ENCODE results near the gene A1BG. TPM values are rescaled to one million over a fixed set of nuclear protein-coding genes. Genes with fewer than 3 reads are reported as not detected.

Gene A1BG
- total and polyA plus RNA-seq, 2 of the 13 experiments (the other 11 are each of a cell fraction or from before 2014, with no cell fraction given) = 14.7 to 41.4 TPM

- TF ChIP-seq ZNF136 (CRISPR knock-in tag; IDR thresholded peaks at IDR 0.05; ENCODE audit: low read depth) (no peak), SP1 (IDR thresholded peaks at IDR 0.05) (no peak), SP1 (CRISPR knock-in tag; IDR thresholded peaks at IDR 0.05) (peak; percentile 76), FOXO1 (CRISPR knock-in tag; IDR thresholded peaks at IDR 0.05) (peak; percentile 72; the same call in 1 of the 2 replicates), ZNF580 (CRISPR knock-in tag; IDR thresholded peaks at IDR 0.05; ENCODE audit: borderline replicate concordance, low read depth) (peak; percentile 89; the same call in 1 of the 2 replicates), ZKSCAN1 (IDR thresholded peaks at IDR 0.05; ENCODE audit: low read length) (no peak), BORCS8-MEF2B (CRISPR knock-in tag; IDR thresholded peaks at IDR 0.05) (no peak), ZNF430 (CRISPR knock-in tag; IDR thresholded peaks at IDR 0.05) (peak; percentile 71; the same call in 1 of the 2 replicates), ASH2L (IDR thresholded peaks at IDR 0.05; ENCODE audit: insufficient read length, low read depth, low read length) (peak; percentile 95), RARG (CRISPR knock-in tag; IDR thresholded peaks at IDR 0.05; ENCODE audit: low read depth) (no peak), DRAP1 (CRISPR knock-in tag; IDR thresholded peaks at IDR 0.05) (no peak; the same call in 1 of the 2 replicates), ZFP36L2 (CRISPR knock-in tag; IDR thresholded peaks at IDR 0.05) (no peak), BCL6 (CRISPR knock-in tag; IDR thresholded peaks at IDR 0.05) (peak; percentile 63), RFXANK (CRISPR knock-in tag; IDR thresholded peaks at IDR 0.05) (peak; percentile 93), MED8 (CRISPR knock-in tag; IDR thresholded peaks at IDR 0.05; ENCODE audit: insufficient replicate concordance) (peak; percentile 98), SKIL (CRISPR knock-in tag; IDR thresholded peaks at IDR 0.05; ENCODE audit: borderline replicate concordance) (no peak), ZBTB40 (IDR thresholded peaks at IDR 0.05) (peak; percentile 95), ZBTB40 (CRISPR knock-in tag; IDR thresholded peaks at IDR 0.05) (peak; percentile 86)
Observed at GRCh38 chr19:58380662-58381459, 27.6 kb upstream of the A1BG start, which contains the start of gene ZNF837 (continued).
